Measurements from ENCODE around the gene NFATC2.

GRCh38 chr20:51570739-51571459 lies 28.4 kb upstream of the NFATC2 start:
- TF ChIP-seq CREB1 (IDR thresholded peaks at IDR 0.05; ENCODE audit: low read depth) (no peak), NFIC (IDR thresholded peaks at IDR 0.05) (no peak), MAX (IDR thresholded peaks at IDR 0.05) (no peak), REST (IDR thresholded peaks at IDR 0.05; ENCODE audit: low read depth) (no peak), RAD21 (IDR thresholded peaks at IDR 0.05; ENCODE audit: low read depth) (no peak), YY1 (IDR thresholded peaks at IDR 0.05; ENCODE audit: low read depth) (no peak), TCF12 (IDR thresholded peaks at IDR 0.05; ENCODE audit: low read depth) (no peak), ZBTB7A (IDR thresholded peaks at IDR 0.05; ENCODE audit: low read depth) (no peak), CEBPB (IDR thresholded peaks at IDR 0.05) (no peak), TAF1 (IDR thresholded peaks at IDR 0.05; ENCODE audit: low read depth) (no peak), FOXM1 (IDR thresholded peaks at IDR 0.05; ENCODE audit: borderline replicate concordance, low read depth) (no peak), EP300 (IDR thresholded peaks at IDR 0.05; ENCODE audit: borderline replicate concordance) (no peak)
